LoVo (cell line): ENCODE data around the gene GPRIN3.
A peak's percentile ranks its signal among the peaks of the same experiment; 100 is the strongest.

Source experiments
- DNase-seq: peaks from one replicate; pipeline ENCODE4 v3.0.0-alpha.2; 2016; ENCODE audit warnings: low spot score

The GPRIN3 gene

GRCh38 chr4:89289312-89289711, 18.3 kb downstream of the GPRIN3 start:
- no peak for DNase-seq

- no peak for DNase-seq
Measured at GRCh38 chr4:89288430-89288829, 19.2 kb downstream of the GPRIN3 start.

GRCh38 chr4:89287945-89288344, 19.7 kb downstream of the GPRIN3 start:
- no peak for DNase-seq

- DNase-seq = no peak
Measured at GRCh38 chr4:89285745-89286144, 21.9 kb downstream of the GPRIN3 start.

- no peak for DNase-seq
Measured at GRCh38 chr4:89284828-89285227, 22.8 kb downstream of the GPRIN3 start.

- DNase-seq = no peak
Measured at GRCh38 chr4:89284020-89284424, 23.6 kb downstream of the GPRIN3 start.

GRCh38 chr4:89283226-89284009, 24.2 kb downstream of the GPRIN3 start:
- DNase-seq = peak; percentile 51

- no peak for DNase-seq
Measured at GRCh38 chr4:89279385-89279784, 28.2 kb downstream of the GPRIN3 start.

GRCh38 chr4:89277412-89277811, 30.2 kb downstream of the GPRIN3 start:
- no peak for DNase-seq

GRCh38 chr4:89276296-89276695, 31.3 kb downstream of the GPRIN3 start:
- no peak for DNase-seq

- peak; percentile 17 for DNase-seq
Measured at GRCh38 chr4:89275587-89275986, 32.0 kb downstream of the GPRIN3 start.

GRCh38 chr4:89273741-89274141, 33.9 kb downstream of the GPRIN3 start:
- DNase-seq = no peak

- DNase-seq = no peak
Measured at GRCh38 chr4:89270792-89271191, 36.8 kb downstream of the GPRIN3 start.

GRCh38 chr4:89269121-89269666, 38.4 kb downstream of the GPRIN3 start:
- DNase-seq = no peak

- no peak for DNase-seq
Measured at GRCh38 chr4:89268679-89269078, 38.9 kb downstream of the GPRIN3 start.

- DNase-seq = no peak
Measured at GRCh38 chr4:89267846-89268245, 39.8 kb downstream of the GPRIN3 start.

GRCh38 chr4:89267392-89267791, 40.2 kb downstream of the GPRIN3 start:
- no peak for DNase-seq

- DNase-seq = no peak
Measured at GRCh38 chr4:89266128-89266527, 41.5 kb downstream of the GPRIN3 start.

- DNase-seq = no peak
Measured at GRCh38 chr4:89263265-89263664, 44.3 kb downstream of the GPRIN3 start.

GRCh38 chr4:89259301-89260028, 48.1 kb downstream of the GPRIN3 start:
- no peak for DNase-seq

- DNase-seq = no peak
Measured at GRCh38 chr4:89258506-89258905, 49.1 kb downstream of the GPRIN3 start.

- DNase-seq = no peak
Measured at GRCh38 chr4:89257376-89257775, 50.2 kb downstream of the GPRIN3 start.

- no peak for DNase-seq
Measured at GRCh38 chr4:89256203-89256800, 51.3 kb downstream of the GPRIN3 start.
